ENCODE measurements around the gene UMODL1. TPM values are rescaled to one million over a fixed set of nuclear protein-coding genes. Genes with fewer than 3 reads are reported as not detected.

The UMODL1 gene
- total RNA-seq, 1 donor from 2014 or later, result not detected

GRCh38 chr21:42102076-42102475 lies 31.0 kb downstream of the UMODL1 start:
- H3K36me3 ChIP-seq (ENCODE audit: control insufficient read depth, insufficient read depth, low read length), result no peaks in the 10 kb centered on the region
- DNase-seq (ENCODE audit: low read depth), result peak; percentile 92

DNA sequence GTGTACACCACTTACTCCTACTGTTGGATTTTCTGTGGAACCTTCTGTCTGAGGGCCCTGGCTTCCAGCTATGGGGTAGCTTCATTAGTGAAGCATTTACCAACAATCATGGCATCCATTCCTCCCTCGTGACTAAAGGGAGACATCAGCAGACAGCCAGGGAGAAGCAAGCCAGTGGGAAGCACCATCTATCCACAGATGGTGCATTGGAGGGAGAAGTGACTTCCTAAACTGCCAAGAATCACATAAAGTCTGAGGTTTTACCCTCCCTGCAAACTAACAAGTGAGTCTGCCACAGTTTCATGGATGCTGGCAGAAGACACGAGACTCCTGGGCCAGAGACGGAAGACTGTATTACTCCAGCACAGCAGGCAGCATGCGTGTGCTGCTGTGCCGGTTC lies 31.4 kb downstream of the UMODL1 start:
- DNase-seq (ENCODE audit: low read depth), result no peak
- Histone ChIP-seq H3K36me3 (ENCODE audit: control insufficient read depth, insufficient read depth, low read length) (no peaks in the 10 kb centered on the region), H3K4me3 (ENCODE audit: low read depth, low read length) (no peak overlapping the region), H3K27me3 (ENCODE audit: control insufficient read depth, insufficient read depth, low read length) (peaks cover 20% of the 10 kb centered on the region)
- TF ChIP-seq CTCF (IDR thresholded peaks at IDR 0.05; ENCODE audit: insufficient read depth, low read length, poor library complexity, severe bottlenecking), result no peak

More at GRCh38 chr21:42102076-42102475, 31.0 kb downstream of the UMODL1 start:
- TF ChIP-seq CTCF (IDR thresholded peaks at IDR 0.05; ENCODE audit: insufficient read depth, low read length, poor library complexity, severe bottlenecking), result no peak
- no peak overlapping the region for H3K4me3 ChIP-seq (ENCODE audit: low read depth, low read length)
- peaks cover 18% of the 10 kb centered on the region for H3K27me3 ChIP-seq (ENCODE audit: control insufficient read depth, insufficient read depth, low read length)

DNA sequence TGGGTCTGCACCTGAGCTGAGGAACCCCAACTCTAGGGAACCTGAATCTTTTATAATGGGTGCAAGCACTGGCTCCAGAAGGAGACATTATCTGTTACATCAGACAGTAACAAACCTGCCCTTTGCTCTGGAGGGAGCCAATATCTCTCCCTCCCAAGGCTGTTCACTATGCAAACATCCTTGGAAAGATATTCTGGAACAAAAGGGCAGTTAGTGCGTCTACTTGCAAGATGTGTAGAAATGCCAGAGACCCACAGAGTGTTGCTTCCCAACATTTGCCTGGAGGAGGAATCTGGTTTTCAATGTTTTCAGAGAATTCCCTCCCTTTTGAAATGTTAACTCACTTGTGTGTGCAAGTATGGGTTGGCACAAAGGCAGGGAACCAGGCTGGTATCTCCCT lies 31.9 kb downstream of the UMODL1 start:
- DNase-seq (ENCODE audit: low read depth), result no peak
- Histone ChIP-seq H3K4me3 (ENCODE audit: low read depth, low read length) (no peak overlapping the region), H3K27me3 (ENCODE audit: control insufficient read depth, insufficient read depth, low read length) (peaks cover 22% of the 10 kb centered on the region), H3K36me3 (ENCODE audit: control insufficient read depth, insufficient read depth, low read length) (no peaks in the 10 kb centered on the region)
- no peak for TF ChIP-seq CTCF (IDR thresholded peaks at IDR 0.05; ENCODE audit: insufficient read depth, low read length, poor library complexity, severe bottlenecking)

- peaks cover 26% of the 10 kb centered on the region for H3K27me3 ChIP-seq (ENCODE audit: control insufficient read depth, insufficient read depth, low read length)
- H3K4me3 ChIP-seq (ENCODE audit: low read depth, low read length), result no peak overlapping the region
- no peak for TF ChIP-seq CTCF (IDR thresholded peaks at IDR 0.05; ENCODE audit: insufficient read depth, low read length, poor library complexity, severe bottlenecking)
- no peaks in the 10 kb centered on the region for H3K36me3 ChIP-seq (ENCODE audit: control insufficient read depth, insufficient read depth, low read length)
- no peak for DNase-seq (ENCODE audit: low read depth)
Observed at GRCh38 chr21:42103843-42104242, 32.7 kb downstream of the UMODL1 start.

- no peak for DNase-seq (ENCODE audit: low read depth)
- H3K4me3 ChIP-seq (ENCODE audit: low read depth, low read length), result no peak overlapping the region
- TF ChIP-seq CTCF (IDR thresholded peaks at IDR 0.05; ENCODE audit: insufficient read depth, low read length, poor library complexity, severe bottlenecking), result no peak
Observed at GRCh38 chr21:42105476-42106315, 34.6 kb downstream of the UMODL1 start.

DNA sequence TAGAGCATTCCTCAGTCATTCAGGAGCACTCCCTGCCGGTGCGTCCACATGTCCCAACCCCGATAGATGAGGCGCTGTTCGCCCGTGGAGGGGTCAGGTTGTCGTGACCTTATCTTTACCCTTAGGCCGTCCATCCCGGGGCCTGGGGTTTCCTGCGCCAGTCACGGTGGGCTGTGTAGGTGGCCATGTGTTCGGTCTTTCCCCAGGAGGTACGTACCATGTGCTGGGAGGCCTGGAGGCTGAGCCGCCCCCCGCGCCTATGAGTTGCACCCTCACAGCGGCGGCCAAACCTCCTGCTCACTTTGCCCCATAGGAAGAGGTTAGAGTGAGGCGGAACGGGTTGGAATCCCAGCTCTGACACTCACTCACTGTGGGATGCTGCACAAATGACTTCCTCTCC lies 35.3 kb downstream of the UMODL1 start:
- peaks cover 24% of the 10 kb centered on the region for H3K27me3 ChIP-seq (ENCODE audit: control insufficient read depth, insufficient read depth, low read length)
- H3K4me3 ChIP-seq (ENCODE audit: low read depth, low read length), result no peak overlapping the region
- TF ChIP-seq CTCF (IDR thresholded peaks at IDR 0.05; ENCODE audit: insufficient read depth, low read length, poor library complexity, severe bottlenecking), result no peak
- H3K36me3 ChIP-seq (ENCODE audit: control insufficient read depth, insufficient read depth, low read length), result no peaks in the 10 kb centered on the region
- DNase-seq (ENCODE audit: low read depth), result no peak

More at GRCh38 chr21:42105476-42106315, 34.6 kb downstream of the UMODL1 start:
- Histone ChIP-seq H3K36me3 (ENCODE audit: control insufficient read depth, insufficient read depth, low read length) (no peaks in the 10 kb centered on the region), H3K27me3 (ENCODE audit: control insufficient read depth, insufficient read depth, low read length) (peaks cover 26% of the 10 kb centered on the region)
